SHP77 (cell line): ENCODE data around the gene YPEL2.
"Not testable (repeated sequence)": the region's sequence is repeated elsewhere in the genome, so short reads cannot be mapped to it uniquely, and the experiment has no call there.

Experiments used
- DNase-seq, 2 experiments: peaks; one replicate each; lab custom pipeline; 2025; lab: John Stamatoyannopoulos, UW

YPEL2 gene

DNA sequence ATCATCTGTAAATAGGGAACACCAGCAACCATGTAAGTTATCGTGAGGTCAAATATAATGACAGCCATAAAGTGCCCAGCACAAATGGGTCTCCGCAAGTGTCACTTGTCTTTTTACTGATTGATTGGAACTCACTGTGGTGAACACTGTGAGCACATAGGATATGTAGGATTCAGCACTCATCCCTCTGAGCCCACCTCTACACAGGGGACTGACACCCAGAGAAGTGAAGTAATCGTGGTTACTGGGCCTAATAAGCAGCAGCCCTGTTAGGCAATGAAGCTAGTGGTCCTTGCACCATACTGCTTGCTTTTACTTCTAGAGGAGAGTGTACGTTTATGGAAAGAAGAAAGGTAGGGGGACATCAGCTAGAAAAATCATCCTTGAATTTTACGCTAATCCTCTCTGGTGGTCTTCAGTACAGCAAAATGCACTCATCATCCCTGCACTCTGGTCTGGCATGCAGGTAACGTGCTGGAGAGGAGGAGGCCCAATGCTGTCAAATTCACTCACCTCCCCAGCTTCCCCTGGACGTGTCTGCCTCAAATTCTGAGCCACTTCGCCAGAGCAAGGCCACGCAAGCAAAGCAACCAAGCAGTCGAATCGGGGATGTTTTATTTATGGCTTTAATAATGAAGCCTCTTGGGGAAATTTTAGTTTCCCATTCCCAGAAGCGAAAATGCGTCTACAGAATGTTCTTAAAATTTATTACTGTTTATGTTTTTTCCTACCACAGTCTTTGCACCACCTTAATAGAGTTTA is 74.7 kb downstream of the YPEL2 start:
- DNase-seq = no peak

DNA sequence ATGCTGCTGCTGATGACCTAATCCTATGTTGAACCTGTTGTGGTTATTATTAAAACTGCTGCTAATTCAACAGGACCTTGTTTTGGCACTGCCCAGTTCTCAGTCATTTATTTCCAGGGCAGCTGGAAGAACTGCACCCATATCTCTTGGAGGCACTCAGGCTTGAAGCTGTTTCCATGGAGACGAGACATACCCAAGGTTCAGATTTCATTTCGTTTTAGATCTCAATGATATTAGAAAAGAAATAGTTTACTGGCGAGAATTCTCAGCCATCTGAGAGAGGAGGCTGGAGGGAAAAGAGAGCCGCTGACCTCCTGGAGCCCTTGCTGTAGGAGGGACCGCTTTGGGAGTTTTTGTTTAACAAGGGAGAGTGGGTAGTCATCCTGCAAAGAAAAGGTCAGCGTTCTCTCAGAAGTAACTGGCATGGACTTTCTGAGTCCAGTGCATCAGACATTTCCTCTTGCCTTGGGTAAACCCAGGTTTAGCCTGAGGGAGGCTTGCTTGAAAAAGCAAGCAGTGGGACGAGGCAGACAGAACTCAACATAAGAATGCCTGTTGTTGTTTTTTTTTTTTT is 75.4 kb downstream of the YPEL2 start:
- DNase-seq = peak; percentile 17 to 57

DNA sequence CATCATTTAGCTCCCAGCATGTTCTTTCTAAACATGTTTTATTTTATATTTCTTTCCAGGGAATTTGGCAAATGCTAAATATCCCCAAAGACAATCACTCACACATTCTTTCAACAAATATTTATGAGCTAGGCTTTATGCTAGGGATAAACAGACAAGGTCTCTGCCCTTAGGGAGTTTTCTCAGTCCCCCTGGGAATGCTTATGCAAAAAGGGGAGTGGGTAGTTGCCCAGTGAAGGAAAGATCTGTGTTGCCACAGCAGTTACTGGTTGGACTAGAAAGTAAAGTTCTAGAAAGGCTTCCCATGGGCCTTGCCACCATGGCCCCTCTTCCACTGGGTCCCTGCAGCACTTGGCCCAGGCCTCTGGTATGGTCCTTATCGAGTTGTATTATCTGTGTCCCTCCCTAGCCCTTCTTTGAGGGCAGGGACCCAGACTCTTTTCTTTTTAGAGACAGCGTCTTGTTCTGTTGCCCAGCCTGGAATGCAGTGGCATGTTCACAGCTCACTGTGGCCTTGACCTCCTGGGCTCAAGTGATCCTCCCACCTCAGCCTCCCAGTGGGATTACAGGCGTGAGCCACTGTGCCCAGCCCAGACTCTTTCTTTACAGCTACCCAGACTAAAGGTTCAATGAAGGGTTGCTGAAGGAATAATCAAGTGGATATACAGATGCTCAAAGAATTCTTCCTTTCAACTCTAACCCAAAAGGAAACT is 78.0 kb downstream of the YPEL2 start:
- DNase-seq = no peak

DNA sequence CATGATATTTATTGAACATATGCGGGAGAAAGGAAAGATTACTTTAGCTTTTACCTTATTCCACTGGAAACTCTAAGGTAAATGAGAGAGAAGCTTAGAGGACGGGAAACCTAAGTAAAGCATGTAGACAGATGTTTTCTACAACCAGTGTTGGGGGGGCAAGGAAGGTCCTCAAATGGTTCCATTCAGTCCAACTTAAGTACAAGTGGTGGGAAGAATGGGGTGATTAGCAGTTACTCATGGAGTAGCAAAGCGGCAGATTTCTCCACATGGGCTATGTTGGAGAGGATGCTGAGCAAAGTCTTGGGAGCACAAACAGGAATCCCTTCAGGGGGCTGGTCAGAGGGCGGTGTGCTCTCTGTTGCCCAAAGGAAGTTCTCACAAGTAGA is 78.6 kb downstream of the YPEL2 start:
- no peak for DNase-seq

DNA sequence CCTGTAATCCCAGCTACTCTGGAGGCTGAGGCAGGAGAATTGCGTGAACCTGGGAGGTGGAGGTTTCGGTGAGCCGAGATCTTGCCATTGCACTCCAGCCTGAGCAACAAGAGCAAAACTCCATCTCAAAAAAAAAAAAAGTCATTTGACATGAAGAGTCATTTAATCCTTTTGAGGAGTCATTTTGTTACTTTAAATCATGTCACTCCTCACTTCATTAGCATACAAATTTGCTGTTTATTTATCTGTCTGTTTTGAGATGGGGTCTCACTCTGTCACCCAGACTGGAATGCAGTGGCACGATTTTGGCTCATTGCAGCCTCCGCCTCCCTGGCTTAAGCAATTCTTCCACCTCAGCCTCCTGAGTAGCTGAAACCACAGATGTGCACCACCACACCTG is 81.0 kb downstream of the YPEL2 start:
- not testable (repeated sequence) for DNase-seq

DNA sequence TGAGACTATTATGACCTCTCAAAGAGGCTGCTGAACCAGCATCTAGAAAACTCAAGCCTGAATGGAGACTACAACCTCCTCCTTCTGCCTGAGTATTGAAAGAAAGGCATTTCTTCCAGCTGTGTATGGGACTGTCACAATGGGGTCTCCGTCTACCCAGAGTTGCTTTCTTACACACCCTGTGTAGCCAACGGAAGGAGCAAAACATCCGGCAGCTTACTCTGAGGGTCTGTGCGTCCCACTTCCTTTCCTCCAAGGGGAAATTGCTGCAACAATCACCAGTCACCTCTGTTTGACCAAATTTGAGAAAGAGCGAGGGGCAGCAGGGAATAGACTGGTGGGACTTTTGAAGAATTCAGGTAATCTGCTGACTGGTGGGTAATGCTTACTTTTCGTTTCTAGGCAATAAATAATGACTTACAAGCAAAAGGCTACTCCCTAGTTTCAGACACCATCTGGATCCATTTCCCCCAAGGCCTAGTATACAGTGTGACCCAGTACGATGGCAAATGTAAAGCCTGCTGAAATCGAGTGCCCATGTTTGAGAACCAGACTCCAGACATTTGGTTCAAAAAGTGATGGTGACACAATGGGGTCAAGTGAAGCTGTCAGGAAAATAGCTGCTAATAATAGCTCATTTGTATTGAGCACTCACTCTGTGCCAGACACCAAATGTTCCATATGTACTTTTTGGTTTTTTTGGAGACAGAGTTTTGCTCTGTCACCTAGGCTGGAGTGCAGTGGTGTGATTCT is 81.7 kb downstream of the YPEL2 start:
- DNase-seq = no peak

DNA sequence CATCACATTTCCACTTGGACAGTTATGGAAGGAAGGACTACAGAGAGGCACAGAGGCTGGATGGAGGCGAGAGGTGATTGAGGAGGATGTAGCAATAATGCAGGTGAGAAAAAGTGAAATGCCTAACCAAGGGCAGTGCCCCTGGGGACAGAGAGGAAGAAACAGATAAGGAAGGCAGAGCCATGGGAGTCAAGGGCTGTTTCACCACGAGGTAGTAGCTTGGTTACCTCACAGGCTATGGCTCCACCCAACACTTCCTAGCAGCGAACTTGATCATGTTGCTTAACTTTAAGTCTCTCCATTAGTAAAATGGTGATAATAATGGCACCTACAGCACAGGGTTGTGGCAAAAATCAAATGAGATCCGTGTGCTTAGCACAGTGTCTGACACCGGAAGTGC is 83.9 kb downstream of the YPEL2 start:
- no peak for DNase-seq

DNA sequence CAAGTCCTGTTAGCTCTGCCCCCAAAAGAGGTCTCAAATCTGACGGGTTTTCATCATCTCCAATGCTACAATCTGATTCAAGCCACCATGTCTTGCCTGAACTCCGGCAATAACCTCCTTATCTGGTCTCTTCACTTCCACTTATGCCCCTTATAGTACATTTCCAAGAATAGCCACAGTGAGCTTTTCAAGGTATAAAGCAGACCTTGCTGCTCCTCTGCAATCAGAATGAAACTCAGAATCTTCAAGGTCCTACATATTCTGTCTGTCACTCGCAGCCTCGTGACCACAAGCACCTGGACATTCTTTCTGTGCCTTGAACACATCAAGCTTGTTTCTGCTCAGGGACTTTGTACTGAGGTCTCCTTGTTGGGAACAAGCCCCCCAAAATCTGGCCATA is 84.7 kb downstream of the YPEL2 start:
- no peak for DNase-seq

DNA sequence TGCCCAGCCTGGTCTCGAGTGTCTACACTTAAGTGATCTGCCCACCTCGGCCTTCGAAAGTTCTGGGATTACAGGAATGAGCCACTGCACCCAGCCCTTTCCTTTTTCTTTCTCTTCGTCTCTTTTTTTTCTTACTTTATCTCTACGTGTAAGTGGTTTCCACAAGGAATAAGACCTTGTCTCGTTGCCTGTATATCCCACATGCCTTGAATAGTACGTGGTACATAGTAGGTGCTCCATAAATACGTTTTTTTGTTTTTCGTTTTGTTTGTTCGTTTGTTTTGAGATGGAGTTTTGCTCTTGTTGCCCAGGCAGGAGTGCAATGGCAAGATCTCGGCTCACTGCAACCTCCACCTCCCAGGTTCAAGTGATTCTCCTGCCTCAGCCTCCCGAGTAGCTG is 86.0 kb downstream of the YPEL2 start:
- DNase-seq = no peak

DNA sequence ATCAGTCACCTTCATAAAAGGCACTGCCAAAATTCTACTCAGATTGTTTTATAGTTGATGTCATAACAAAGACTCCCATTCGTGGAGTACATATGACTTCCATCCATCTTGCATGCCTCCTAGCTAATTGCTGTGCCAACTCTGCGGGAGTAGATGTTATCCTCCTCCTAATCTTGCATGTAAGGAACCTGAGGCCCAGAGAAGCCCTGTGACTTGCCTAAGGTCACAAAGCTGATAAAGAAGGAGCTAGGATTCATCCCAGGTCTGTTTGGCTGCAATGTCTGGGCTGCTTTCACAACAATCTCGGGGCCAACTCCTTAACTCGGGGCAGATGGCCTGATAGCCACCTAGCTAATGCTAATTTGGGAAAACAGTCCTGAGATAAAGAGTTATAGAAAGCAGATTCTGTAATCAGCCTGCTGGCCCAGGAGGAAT is 87.3 kb downstream of the YPEL2 start:
- DNase-seq = no peak

DNA sequence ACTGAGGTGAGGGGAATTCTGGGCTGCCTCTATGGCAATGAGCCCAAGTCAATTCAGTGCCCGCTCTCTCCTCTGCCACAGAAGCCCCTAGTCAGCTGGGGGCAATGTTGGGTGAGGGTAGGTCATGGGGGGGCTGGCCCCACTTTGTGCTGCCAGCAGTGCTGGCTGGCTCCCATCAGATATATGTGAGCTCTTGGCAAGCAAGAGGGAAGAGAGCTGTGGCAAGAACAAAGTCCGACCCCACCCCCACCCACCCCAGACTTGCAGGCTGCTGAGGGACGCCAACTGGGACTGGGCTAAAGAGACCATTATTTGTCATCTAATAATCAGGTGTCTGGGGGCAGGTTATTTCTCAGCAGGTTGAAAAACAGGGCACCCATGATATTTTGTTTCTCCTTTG is 89.4 kb downstream of the YPEL2 start:
- DNase-seq = no peak

DNA sequence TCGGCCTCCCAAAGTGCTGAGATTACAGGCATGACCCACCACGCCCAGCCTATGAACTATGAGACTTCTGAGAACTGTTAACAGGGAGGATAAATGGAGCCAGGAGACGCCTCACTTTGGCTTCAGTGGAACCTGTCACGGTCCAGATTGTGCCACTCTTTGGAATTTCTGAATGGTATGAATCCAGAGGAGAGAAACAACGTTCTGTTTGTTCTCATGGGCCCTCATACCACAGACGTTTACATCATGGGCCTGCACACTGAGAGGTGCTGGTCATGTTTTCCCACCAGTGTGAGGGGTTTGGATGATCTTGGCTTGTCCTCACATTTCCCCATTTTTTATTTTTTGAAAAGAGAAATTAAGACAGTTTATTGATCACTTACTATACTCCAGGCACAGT is 90.3 kb downstream of the YPEL2 start:
- no peak for DNase-seq

DNA sequence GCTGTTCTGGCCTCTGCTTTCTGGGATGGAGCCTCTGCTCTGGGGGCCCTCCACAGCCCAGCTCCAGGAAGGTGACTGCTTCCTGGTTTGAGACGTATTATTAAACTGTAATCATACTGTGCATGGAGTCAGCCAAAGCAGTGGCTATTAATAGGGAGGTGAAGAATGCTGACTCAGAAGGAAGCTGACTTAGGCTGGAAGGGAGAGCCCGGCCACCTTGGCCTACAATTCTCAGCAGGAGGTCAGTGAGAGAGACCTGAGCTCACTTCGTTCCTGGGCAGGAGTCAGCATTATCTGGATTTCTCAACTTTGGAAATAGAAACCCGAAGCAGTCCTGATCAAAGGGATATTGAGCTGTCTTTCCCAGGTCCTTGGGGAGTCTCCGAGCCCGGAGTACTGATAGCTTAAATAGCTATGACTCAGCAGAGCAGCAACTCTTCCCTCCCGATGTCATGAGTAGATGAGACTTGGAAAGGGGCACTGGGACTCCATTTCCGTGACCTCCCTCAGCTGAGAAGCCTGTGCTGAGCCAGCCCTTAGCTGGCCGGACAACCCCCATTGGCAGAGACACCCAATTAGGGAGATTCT is 91.8 kb downstream of the YPEL2 start:
- no peak for DNase-seq

DNA sequence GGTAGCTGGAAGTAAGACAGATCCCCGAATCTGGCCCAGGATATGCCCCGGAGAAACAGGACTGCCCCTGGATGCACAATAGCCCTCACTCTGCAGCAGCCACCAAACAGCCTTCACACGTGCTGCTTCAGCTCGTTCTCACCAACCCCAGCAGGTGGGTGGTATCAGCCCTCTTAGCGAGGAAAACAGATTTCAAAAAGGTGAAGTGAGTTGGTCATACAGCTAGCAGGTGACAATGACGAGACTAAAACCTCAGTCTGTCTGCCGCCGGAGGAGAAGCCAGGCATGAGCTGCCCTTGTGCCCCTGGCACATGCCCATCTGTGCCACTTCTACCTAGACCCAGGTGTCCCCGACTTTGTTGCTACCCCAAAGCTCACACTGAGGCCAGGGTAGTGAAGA is 92.4 kb downstream of the YPEL2 start:
- DNase-seq = no peak

DNA sequence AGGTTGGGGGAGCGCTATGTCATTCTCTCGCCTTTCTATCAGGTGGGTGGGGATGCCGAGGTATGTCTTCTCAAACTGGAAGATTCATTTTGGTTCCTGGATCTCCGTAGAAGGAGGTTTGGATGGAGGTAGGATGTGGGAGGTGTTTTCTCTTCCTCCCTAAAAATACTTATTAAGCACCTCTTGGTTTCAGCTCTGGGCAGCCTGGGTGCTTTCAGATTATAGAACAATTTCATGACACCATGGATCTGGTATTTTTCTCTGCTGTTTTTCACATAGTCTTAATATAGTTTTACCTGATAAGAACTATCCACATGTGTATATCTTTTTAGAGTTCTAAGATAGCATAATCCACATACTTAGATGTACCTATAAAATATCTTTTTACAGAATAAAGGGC is 92.9 kb downstream of the YPEL2 start:
- DNase-seq = no peak

DNA sequence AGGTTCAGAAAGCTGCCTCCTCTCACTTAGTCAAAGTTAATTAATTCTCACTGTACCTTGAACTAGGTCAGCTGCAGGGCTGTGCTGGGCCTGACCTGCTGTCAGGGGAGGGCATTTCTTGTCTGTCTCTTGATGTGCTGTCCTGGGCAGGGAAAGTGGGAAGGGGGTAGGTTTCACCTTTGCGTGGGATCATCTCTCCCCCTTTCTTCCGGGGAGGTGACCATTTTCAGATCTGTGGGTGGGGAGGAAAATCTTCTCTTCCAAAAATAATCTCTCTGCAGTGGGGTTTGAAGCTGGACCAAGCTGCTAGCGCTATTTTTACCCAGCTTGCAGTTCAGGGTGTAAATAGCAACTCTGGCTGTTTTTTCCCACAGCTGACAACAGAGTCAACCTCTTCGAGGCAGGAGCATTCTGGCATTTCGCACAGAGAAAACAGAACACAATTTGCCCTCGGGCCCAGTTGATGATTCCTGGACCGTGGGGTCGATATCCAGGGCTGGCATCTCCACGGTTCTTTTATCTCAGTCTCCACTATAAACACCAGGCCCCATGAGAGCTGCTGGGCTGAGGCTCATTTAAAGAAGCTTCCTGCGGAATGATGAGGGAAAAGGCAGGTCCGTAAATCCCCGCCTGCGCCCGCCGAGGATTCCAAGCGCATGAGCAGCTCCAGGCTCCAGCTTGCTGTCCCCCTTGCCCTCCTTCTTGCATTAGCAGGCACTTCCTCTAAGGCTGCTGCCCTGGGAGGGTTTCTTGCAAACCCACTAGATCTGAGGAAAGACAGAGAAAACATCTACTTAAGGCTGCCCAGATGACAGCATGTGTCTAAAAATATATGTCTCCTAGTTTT is 93.9 kb downstream of the YPEL2 start:
- no peak for DNase-seq

DNA sequence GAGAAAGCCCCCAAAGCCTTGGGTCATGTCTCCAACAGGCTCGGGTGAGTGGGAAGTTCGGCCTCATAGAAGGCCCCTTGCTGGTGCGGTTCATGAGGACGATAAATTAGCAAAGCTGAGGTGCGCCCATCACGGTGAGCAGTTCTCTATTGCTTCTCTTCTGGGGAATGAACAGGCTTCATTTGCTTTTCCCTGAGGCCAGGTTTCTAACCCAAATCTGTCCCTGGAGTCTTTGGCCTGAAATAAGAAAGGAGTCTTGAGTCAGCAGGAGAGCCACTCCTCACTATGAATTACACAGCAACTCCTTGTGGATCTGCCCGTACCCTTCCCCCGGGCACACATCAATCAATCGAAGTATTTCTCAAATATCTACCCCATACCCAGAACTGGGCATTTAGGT is 94.6 kb downstream of the YPEL2 start:
- DNase-seq = no peak

DNA sequence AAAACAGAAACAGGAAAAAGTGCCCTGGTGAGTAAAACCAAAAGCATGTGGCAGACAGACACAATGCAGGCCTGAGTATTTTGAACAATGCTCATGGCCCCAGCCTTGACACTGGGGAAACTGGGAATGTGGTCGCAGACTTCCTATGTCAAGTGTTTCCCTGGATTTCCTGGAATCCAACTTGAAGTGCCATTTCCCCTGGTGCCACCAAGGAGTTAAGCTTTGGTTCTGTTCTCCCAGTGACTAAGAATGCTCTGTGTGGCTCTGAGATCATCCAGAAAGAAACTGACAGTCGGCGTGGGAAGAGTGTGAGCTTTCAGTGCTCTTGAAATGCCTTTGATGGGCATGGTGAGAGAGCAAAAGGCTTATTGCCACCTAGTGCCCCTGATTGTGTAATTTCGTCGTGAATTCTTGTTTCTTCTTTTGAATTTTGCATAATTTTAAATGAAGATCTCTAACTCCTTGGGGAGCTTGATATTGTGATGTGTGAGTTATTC is 96.0 kb downstream of the YPEL2 start:
- no peak for DNase-seq

DNA sequence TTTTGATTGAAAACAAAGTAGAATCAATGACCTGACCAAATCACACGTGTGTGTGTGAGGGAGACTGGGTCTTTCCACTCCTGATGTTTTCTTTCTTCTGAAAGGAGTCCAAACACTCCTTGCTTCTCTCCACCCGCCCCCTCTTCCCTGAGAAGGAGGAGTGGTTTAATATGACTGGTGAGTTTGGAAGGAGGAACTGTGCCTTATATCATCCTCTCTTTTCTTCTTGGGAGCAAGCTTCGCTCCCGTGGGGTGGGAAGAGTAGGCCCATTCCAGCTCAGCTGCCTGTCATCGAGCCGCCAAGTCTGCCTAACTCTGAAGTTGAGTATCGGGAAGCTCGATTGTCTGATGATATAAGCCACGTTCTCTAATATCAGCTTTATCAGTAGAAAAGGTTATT is 96.5 kb downstream of the YPEL2 start:
- DNase-seq = no peak

DNA sequence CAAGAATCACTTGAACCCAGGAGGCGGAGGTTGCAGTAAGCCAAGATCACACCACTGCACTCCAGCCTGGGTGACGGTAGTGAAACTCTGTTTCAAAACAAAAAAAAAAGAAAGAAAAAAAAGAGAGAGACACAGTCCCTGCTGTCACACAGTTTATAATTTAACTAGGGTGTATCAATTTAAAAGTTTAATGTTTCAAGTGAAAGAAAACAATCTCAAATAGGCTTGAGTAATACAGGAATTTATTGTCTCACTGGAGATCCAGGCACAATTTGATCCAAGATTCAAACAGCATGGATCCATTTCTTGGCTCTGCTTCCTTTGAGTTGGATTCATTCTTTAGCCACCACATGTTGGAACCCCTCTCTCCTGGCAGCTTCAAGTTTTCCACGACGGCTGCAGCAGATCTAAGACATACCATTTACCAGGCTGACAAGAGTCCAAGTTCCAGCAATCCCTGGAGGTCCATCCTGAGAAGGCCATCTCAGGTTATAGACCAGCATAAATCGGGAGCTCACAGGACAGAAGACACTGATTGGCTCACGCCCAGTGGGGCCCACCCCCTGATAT is 97.5 kb downstream of the YPEL2 start:
- DNase-seq = no peak

DNA sequence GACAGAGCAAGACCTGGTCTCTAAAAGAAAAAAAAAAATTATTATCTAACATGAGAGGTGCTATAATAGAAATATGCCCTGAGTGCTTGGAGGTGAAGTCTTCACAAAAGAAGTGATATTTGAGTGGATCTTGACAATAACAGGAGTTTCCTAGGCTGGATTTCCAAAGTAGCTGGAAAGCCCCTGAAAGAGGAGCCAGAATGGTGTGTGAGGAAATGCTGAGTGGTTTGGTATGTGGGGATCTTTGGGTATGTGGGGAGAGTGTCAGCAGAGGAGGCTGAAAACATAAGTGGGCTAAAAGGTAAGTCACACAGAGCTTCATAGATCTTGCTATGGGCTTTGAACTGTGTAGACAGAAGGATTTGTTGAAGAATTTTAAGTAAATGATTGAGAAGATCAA is 100.1 kb downstream of the YPEL2 start:
- DNase-seq = no peak
